ENCODE measurements around the gene PIERCE2.
"Not testable (repeated sequence)": the region's sequence is repeated elsewhere in the genome, so short reads cannot be mapped to it uniquely, and the experiment has no call there.

Gene PIERCE2

DNA sequence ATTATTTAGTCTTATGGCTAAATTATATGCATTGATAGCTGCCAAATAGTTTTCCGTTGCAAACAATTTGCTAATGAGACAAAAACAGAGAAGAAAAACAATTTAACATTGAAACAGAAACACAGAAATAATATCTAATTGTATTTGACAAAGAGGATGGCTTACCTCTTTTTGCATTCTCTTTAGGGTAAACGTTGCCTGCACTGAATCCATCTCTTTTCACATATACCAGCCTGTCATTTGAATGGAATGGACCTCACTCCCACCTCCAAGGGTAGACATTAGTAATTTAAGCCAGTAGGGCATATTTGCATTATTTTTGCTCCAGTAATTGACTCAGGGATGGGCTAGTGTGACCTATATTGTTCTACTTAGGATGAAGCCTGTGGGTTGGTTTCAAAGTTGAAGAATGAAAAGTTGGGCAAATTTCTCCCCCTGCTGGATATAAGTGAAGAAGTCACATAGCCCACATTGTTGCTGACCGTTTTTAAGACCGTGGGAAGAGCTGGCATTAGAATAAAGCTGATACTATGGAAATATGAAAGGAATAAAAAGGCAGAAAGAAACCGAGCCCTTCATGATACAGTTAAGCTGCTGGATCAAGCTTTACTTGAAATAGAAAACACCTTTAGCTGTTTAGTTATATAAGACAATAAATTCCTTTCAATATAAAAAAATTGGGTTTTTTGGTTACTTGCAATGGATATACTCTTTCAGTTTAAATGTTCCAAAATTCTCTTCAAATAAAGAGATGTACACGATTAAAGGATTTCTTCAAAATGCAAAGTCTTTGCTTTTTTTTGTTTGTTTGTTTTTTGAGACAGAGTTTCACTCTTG, 26.9 kb downstream of the PIERCE2 start:
- DNase-seq: peak; percentile 17 to 34

DNA sequence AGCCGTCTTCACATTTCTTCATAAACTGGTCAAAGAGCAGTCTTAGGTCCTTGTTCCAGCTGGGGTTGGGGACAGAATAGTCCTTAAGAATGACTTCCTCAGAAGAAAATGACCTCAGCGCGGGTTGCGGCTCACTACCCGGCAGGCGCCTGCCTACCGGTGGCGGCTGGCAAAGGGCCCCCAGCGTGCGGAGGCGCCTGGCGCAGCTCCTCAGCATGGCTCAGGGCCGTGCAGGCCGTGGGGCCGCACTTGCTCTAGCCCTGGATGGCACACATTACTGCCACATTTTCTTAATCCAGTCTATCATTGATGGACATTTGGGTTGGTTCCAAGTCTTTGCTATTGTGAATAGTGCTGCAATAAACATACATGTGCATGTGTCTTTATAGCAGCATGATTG, 34.8 kb downstream of the PIERCE2 start:
- not testable (repeated sequence) for DNase-seq

DNA sequence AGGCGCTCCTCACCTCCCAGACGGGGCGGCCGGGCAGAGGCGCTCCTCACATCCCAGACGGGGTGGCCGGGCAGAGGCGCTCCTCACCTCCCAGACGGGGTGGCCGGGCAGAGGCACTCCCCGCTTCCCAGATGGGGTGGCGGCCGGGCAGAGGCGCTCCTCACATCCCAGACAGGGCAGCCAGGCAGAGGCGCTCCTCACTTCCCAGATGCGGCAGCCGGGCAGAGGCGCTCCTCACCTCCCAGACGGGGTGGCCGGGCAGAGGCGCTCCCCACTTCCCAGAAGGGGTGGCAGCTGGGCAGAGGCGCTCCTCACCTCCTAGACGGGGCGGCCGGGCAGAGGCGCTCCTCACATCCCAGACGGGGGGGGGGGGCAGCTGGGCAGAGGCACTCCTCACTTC, 37.6 kb downstream of the PIERCE2 start:
- DNase-seq: not testable (repeated sequence)

DNA sequence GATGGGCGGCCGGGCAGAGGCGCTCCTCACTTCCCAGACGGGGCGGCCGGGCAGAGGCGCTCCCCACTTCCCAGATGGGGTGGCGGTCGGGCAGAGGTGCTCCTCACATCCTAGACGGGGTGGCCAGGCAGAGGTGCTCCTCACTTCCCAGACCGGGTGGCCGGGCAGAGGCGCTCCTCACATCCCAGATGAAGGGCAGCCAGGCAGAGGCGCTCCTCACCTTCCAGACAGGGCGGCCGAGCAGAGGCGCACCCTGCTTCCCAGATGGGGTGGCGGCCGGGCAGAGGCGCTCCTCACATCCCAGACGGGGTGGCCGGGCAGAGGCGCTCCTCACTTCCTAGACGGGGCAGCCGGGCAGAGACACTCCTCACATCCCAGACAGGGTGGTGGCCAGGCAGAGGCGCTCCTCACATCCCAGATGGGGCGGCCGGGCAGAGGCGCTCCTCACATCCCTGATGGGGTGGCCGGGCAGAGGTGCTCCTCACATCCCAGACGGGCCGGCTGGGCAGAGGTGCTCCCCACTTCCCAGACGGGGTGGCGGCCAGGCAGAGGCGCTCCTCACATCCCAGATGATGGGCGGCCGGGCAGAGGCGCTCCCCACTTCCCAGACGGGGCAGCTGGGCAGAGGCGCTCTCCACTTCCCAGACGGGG, 38.2 kb downstream of the PIERCE2 start:
- not testable (repeated sequence) for DNase-seq

DNA sequence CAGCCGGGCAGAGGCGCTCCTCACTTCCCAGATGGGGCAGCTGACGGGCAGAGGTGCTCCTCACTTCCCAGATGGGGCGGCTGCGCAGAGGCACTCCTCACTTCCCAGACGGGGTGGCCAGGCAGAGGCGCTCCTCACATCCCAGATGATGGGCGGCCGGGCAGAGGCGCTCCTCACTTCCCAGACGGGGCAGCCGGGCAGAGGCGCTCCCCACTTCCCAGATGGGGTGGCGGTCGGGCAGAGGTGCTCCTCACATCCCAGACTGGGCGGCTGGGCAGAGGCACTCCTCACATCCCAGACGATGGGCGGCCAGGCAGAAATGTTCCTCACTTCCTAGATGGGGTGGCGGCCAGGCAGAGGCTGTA, 38.7 kb downstream of the PIERCE2 start:
- DNase-seq: not testable (repeated sequence)

DNA sequence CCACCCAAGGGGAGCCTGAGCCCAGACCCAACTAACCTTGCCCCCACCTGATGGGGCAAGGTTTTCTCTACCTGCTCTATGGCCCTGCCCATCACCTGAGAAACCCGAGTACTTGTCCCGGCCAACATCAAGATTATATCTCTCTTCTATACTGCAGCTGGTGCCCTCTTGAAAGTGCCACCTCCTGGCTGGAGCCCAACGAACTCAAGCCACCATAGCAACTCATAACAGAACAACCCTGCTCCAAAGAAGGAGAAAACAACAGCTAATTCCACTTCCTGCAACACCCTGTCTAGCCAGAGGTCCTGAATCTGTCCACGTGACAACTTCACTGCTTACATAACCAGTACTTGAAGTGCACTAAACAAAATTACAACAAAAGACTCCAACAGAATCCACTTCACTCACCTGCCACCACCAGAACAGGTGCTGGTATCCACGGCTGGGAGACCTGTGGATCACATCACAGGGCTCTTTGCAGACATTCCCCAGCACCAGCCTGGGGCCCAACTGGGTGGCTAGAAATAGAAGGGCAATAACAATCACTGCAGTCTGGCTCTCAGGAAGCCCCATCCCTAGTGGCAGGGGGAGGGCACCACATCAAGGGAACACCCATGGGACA, 49.2 kb downstream of the PIERCE2 start:
- DNase-seq: no peak

DNA sequence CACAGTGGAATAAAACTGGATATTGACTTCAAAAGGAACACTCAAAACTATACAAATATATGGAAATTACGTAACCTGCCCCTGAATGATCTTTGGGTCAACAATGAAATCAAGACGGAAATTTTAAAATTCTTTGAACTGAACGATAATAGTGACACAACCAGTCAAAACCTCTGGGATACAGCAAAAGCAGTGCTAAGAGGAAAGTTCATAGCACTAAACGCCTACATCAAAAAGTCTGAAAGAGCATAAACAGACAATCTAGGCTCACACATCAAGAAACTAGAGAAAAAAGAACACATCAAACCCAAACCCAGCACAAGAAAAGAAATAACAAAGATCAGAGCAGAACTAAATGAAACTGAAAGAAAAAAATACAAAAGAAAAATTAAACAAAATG, 53.2 kb downstream of the PIERCE2 start:
- DNase-seq: no peak

DNA sequence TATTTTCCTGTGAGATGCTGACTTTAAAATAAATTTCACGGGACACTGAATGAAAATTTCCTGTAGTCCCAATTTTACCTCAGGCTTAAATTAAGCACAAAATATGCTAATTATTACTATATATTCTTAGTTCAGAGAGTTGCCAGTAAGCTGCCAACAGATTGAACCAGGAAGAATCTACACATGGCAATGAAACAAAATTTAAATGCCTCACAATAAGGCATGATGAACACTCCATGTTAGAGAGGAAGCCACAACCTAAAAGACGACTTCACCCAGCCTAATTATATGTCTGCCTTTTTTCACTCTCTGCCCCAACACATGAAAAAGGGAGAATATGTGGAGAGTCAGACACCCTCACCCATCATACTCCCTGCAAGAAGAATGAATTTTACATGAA, 60.0 kb downstream of the PIERCE2 start:
- no peak for DNase-seq
